Left lung (tissue), 14 donors: Measurements from ENCODE around the gene PAM. TPM values are rescaled to one million over a fixed set of nuclear protein-coding genes. Genes with fewer than 3 reads are reported as not detected.
A peak's percentile ranks its signal among the peaks of the same experiment; 100 is the strongest.

ENCODE experiments used
- ATAC-seq: fragments of 200-7000 bp; cut with Tn5 transposase; one replicate; pipeline ENCODE4 v1.9.1; 2020; ENCODE audit warnings: moderate library complexity
- DNase-seq, 4 donors: peaks; one replicate each; pipeline ENCODE4 v3.0.0-alpha.2; 2013 to 2020
- H3K27ac ChIP-seq, 2 donors: fragments of 200-600 bp; sonication (generic) in 1 of 2; one replicate each; pipeline versions ENCODE4 v1.5.0 to v1.8.0; 2020 to 2021
- H3K27me3 ChIP-seq, 2 donors: fragments of 200-600 bp; sonication (generic) in 1 of 2; one replicate each; pipeline versions ENCODE4 v1.5.0 to v1.8.0; 2020 to 2021
- H3K36me3 ChIP-seq, 2 donors: fragments of 200-600 bp; sonication (generic) in 1 of 2; one replicate each; pipeline versions ENCODE4 v1.5.0 to v1.8.0; 2020 to 2021
- H3K4me1 ChIP-seq, 2 donors: fragments of 200-600 bp; one replicate each; pipeline ENCODE4 v1.8.0; 2021
- H3K4me3 ChIP-seq, 2 donors: fragments of 200-600 bp; sonication (generic) in 1 of 2; one replicate each; pipeline versions ENCODE4 v1.5.0 to v1.8.0; 2020 to 2021; ENCODE audit warnings: mild to moderate bottlenecking in 1 of 2
- H3K9me3 ChIP-seq, 2 donors: fragments of 200-600 bp; sonication (generic) in 1 of 2; one replicate each; pipeline versions ENCODE4 v1.5.0 to v1.8.0; 2020 to 2021
- CTCF ChIP-seq, 2 donors: fragments of 200-600 bp; sonication (generic) in 1 of 2; IDR thresholded peaks; one replicate each; pipeline versions ENCODE4 v1.5.0 to v1.8.0; 2021; ENCODE audit warnings: antibody characterized with exemption in 2 of 2
- intact Hi-C, 2 donors: fragments of 100-400 bp; cut with DNase I; formaldehyde crosslinking; loops; one replicate each; pipeline versions ENCODE4 v1.11.2 to v1.14.2; 2022
- long read RNA-seq, 12 donors: library from polyadenylated mRNA in 2 of 12; unstranded in 2 of 12; transcript quantifications; one replicate each; pipeline ENCODE4 v2.0.0 and lab custom pipeline, GENCODE V29; 2019 to 2026
- polyA plus RNA-seq, 6 donors: library from polyadenylated mRNA; unstranded; fragments of 120-200 nt; gene quantifications; one replicate each; pipeline ENCODE4 v1.2.1, GENCODE V29; 2013; ENCODE audit not compliant: insufficient read length in 6 of 6
- total RNA-seq, 2 donors: library from RNA; stranded (reverse); fragmentation: NEBNext Ultra II Directional; extraction: Animal tissue kit (Norgen Biotek cat#: 25700); gene quantifications; one replicate each; pipeline ENCODE4 v1.2.1, GENCODE V29; 2021
- donor health status: DM: no; HTN: yes; CAD: no.
- donor health status: DM: no; HTN: no; CAD: no.

PAM gene
- total RNA-seq (100 to 1,000 TPM; 237 to 427 TPM), polyA plus RNA-seq (100 to 1,000 TPM in 5 of 6 donors, 10 to 100 TPM in 1; 93.3 to 158 (median 130) TPM)
- long read RNA-seq, donor 1, transcript PAM-221 (2 exons, 824 nt), result major isoform, 7 of 45 reads
- long read RNA-seq, donor 1, partial matches to known transcripts, result 37 of 45 reads
- long read RNA-seq, donor 1, other reads (novel, unspliced or antisense), result 0 of 45 reads
- long read RNA-seq, donor 2, full-length matches to known transcripts, result 4 of 4 reads
- long read RNA-seq, donor 2, partial matches to known transcripts, result 0 of 4 reads
- long read RNA-seq, donor 2, other reads (novel, unspliced or antisense), result 0 of 4 reads
- long read RNA-seq, donor 3, full-length matches to known transcripts, result 5 of 10 reads
- long read RNA-seq, donor 3, partial matches to known transcripts, result 5 of 10 reads
- long read RNA-seq, donor 3, other reads (novel, unspliced or antisense), result 0 of 10 reads
- long read RNA-seq, donor 4, full-length matches to known transcripts, result 1 of 36 reads
- long read RNA-seq, donor 4, partial matches to known transcripts, result 21 of 36 reads
- long read RNA-seq, donor 4, other reads (novel, unspliced or antisense), result 14 of 36 reads
- long read RNA-seq, donor 5, partial matches to known transcripts, result 0 of 8 reads
- long read RNA-seq, donor 5, other reads (novel, unspliced or antisense), result 0 of 8 reads
- long read RNA-seq, donor 6, full-length matches to known transcripts, result 4 of 30 reads
- long read RNA-seq, donor 6, partial matches to known transcripts, result 26 of 30 reads
- long read RNA-seq, donor 6, other reads (novel, unspliced or antisense), result 0 of 30 reads
- long read RNA-seq, donor 7, partial matches to known transcripts, result 5 of 6 reads
- long read RNA-seq, donor 7, other reads (novel, unspliced or antisense), result 0 of 6 reads
- long read RNA-seq, donor 8, partial matches to known transcripts, result 0 of 2 reads
- long read RNA-seq, donor 8, other reads (novel, unspliced or antisense), result 0 of 2 reads
- long read RNA-seq, donor 9, result 0 reads
- long read RNA-seq, donor 10, partial matches to known transcripts, result 5 of 7 reads
- long read RNA-seq, donor 10, other reads (novel, unspliced or antisense), result 2 of 7 reads
- long read RNA-seq, donor 11, full-length matches to known transcripts, result 4 of 37 reads
- long read RNA-seq, donor 11, partial matches to known transcripts, result 33 of 37 reads
- long read RNA-seq, donor 11, other reads (novel, unspliced or antisense), result 0 of 37 reads
- long read RNA-seq, donor 12, partial matches to known transcripts, result 0 of 1 reads
- long read RNA-seq, donor 12, other reads (novel, unspliced or antisense), result 0 of 1 reads

- Histone ChIP-seq H3K27me3 (peaks cover 0 to 13% of the 10 kb centered on the region in 2 donors), H3K9me3 (no peaks in the 10 kb centered on the region), H3K27ac (peak within 1 kb of the TSS; percentile 85 to 87), H3K4me3 (peak within 1 kb of the TSS; percentile 65 to 74), H3K36me3 (no peaks in the 10 kb centered on the region), H3K4me1 (peaks cover 5 to 42% of the 10 kb centered on the region in 2 donors)
- peak; percentile 75 to 97 (median 86) for DNase-seq
- peak; percentile 96 for ATAC-seq
- intact Hi-C loops, result no loop called here
- TF ChIP-seq CTCF (IDR thresholded peaks at IDR 0.05), result no peak
Measured at GRCh38 chr5:102754767-102755431, at the start of gene PAM. PAM (plus strand) TSS chr5:102755305; CDS start chr5:102866196, 110,891 bp downstream.

- H3K27me3 ChIP-seq, result no peaks in the 10 kb centered on the region
- H3K36me3 ChIP-seq, result no peaks in the 10 kb centered on the region
- no peaks in the 10 kb centered on the region for H3K9me3 ChIP-seq
- no peak overlapping the region for H3K27ac ChIP-seq
- H3K4me1 ChIP-seq, result no peaks in the 10 kb centered on the region
- no peak for TF ChIP-seq CTCF (IDR thresholded peaks at IDR 0.05)
- H3K4me3 ChIP-seq, result no peak overlapping the region
- ATAC-seq (peak; percentile 93), DNase-seq (no peak)
- intact Hi-C loops, result no loop called here
Measured at GRCh38 chr5:102711525-102712385, 43.4 kb upstream of the PAM start.

GRCh38 chr5:102713278-102713677 lies 41.8 kb upstream of the PAM start:
- DNase-seq (no peak), ATAC-seq (no peak)
- Histone ChIP-seq H3K4me3 (no peak overlapping the region), H3K9me3 (no peaks in the 10 kb centered on the region), H3K27ac (no peak overlapping the region), H3K4me1 (no peaks in the 10 kb centered on the region), H3K36me3 (no peaks in the 10 kb centered on the region), H3K27me3 (no peaks in the 10 kb centered on the region)
- intact Hi-C loops, result no loop called here
- TF ChIP-seq CTCF (IDR thresholded peaks at IDR 0.05), result no peak

- DNase-seq (no peak), ATAC-seq (no peak)
- Histone ChIP-seq H3K4me3 (no peak overlapping the region), H3K27ac (no peak overlapping the region), H3K36me3 (no peaks in the 10 kb centered on the region), H3K9me3 (no peaks in the 10 kb centered on the region), H3K4me1 (no peaks in the 10 kb centered on the region), H3K27me3 (no peaks in the 10 kb centered on the region)
- intact Hi-C loops, result no loop called here
- TF ChIP-seq CTCF (IDR thresholded peaks at IDR 0.05), result no peak
Measured at GRCh38 chr5:102713682-102714231, 41.3 kb upstream of the PAM start.
